HL-60 (cell line): ENCODE data around the gene CCDC92.

Experiments used
- DNase-seq, 2 experiments: peaks; one replicate each; pipeline ENCODE4 v3.0.0-alpha.2; 2010 to 2020; ENCODE audit warnings: low read depth in 1 of 2, low spot score in 1 of 2
- H3K27ac ChIP-seq: fragments of 250-450 bp; sonication (Bioruptor Pico); replicated peaks from 2 replicates; pipeline ENCODE4 v1.5.1; 2020; ENCODE audit warnings: mild to moderate bottlenecking, moderate library complexity
- H3K27me3 ChIP-seq: fragments of 250-450 bp; sonication (Bioruptor Pico); 2 replicates; pipeline ENCODE4 v1.5.1; 2021; ENCODE audit warnings: mild to moderate bottlenecking, moderate library complexity; ENCODE audit not compliant: insufficient read depth, poor library complexity, severe bottlenecking
- H3K4me3 ChIP-seq: replicated peaks from 2 replicates; pipeline ENCODE4 v1.5.1; 2011; ENCODE audit warnings: mild to moderate bottlenecking, control low read depth, low read length; ENCODE audit not compliant: insufficient read depth
- GABPA ChIP-seq: IDR thresholded peaks from 2 replicates; pipeline ENCODE4 v1.6.1; 2012; ENCODE audit warnings: low read depth
- POLR2AphosphoS5 ChIP-seq: IDR thresholded peaks from 2 replicates; pipeline ENCODE4 v1.6.1; 2012; ENCODE audit warnings: low read depth
- REST ChIP-seq: IDR thresholded peaks from 2 replicates; pipeline ENCODE4 v1.6.1; 2012; ENCODE audit warnings: low read depth; ENCODE audit not compliant: insufficient replicate concordance
- SPI1 ChIP-seq: IDR thresholded peaks from 2 replicates; pipeline ENCODE4 v1.6.1; 2012; ENCODE audit warnings: low read depth, mild to moderate bottlenecking, borderline replicate concordance
- TF ChIP-seq, protein P1 (sequence below): IDR thresholded peaks from one replicate; pipeline ENCODE4 v1.5.1; 2011; ENCODE audit warnings: low read length, control low read depth, inconsistent platforms; ENCODE audit not compliant: insufficient read depth

The CCDC92 gene

GRCh38 chr12:123888989-123889388 is 83.6 kb downstream of the CCDC92 start:
- Histone ChIP-seq H3K27me3 (no peaks in the 10 kb centered on the region), H3K4me3 (no peak overlapping the region), H3K27ac (no peak overlapping the region)
- no peak for TF ChIP-seq POLR2AphosphoS5
- TF ChIP-seq, protein P1, sequence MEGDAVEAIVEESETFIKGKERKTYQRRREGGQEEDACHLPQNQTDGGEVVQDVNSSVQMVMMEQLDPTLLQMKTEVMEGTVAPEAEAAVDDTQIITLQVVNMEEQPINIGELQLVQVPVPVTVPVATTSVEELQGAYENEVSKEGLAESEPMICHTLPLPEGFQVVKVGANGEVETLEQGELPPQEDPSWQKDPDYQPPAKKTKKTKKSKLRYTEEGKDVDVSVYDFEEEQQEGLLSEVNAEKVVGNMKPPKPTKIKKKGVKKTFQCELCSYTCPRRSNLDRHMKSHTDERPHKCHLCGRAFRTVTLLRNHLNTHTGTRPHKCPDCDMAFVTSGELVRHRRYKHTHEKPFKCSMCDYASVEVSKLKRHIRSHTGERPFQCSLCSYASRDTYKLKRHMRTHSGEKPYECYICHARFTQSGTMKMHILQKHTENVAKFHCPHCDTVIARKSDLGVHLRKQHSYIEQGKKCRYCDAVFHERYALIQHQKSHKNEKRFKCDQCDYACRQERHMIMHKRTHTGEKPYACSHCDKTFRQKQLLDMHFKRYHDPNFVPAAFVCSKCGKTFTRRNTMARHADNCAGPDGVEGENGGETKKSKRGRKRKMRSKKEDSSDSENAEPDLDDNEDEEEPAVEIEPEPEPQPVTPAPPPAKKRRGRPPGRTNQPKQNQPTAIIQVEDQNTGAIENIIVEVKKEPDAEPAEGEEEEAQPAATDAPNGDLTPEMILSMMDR: no peak
- no peak; the same call in 1 of the 2 replicates for TF ChIP-seq SPI1
- peak; percentile 13 to 61 for DNase-seq

DNA sequence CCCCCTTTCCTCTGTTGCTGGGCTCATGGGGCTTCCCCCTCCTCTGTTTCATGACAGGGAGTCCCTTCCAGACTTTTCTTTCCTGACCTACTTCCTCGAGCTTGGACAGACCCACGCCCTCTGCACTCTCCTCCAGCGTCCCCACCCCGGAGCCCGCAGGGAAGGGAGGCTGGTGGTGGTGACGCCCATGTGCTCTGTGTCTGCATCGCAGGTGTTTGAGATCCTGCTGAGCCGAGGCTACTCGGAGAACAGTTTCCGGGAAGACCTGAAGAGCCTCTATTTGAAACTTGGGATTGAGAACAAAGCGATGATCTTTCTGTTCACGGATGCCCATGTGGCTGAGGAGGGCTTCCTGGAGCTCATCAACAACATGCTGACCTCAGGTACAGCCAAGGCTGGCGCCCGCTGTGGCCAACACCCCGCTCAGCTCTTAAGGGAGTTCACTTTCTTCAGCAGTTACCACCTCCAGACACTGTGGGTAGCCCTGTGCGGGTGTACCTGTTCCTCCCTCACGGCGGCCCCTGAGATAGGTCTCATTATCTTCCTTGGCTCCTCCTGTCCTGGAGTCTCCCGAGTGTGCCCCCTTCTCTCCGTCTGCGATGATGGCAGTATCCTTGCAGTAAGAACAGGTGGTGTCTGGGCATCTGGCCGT is 85.6 kb downstream of the CCDC92 start:
- Histone ChIP-seq H3K4me3 (no peak overlapping the region), H3K27me3 (no peaks in the 10 kb centered on the region)

GRCh38 chr12:123886258-123886657 is 86.4 kb downstream of the CCDC92 start:
- no peak for DNase-seq
- Histone ChIP-seq H3K27ac (no peak overlapping the region), H3K4me3 (no peak overlapping the region), H3K27me3 (no peaks in the 10 kb centered on the region)
- TF ChIP-seq REST (no peak), GABPA (no peak), POLR2AphosphoS5 (no peak), SPI1 (no peak)
- TF ChIP-seq, protein P1: no peak

More for the DNA sequence above, 85.6 kb downstream of the CCDC92 start:
- TF ChIP-seq REST (no peak), SPI1 (no peak), GABPA (no peak), POLR2AphosphoS5 (no peak)
- TF ChIP-seq, protein P1: no peak
- H3K27ac ChIP-seq: no peak overlapping the region
- DNase-seq: no peak
